ENCODE data around the gene SPSB1.

DNA sequence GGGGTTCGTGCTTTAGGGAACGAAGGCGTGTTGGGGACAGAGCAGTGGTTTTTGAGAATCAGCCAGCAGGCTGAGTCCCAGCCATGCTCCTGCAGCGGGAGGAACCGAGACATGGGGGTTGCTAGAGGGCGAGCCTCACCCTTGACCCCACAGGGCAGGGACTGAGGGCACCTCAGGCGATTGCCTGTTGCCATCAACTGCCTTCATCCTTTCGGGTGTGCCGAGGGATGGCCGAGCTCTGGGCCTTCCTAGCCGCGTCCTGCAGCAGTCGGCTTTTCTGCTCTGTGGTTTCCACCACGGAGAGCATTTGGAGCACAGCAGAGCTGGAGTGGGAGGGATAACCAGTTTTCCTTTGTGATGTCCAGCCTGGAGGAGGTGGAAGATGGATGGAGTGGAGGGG lies 13.3 kb downstream of the SPSB1 start:
- TF ChIP-seq POLR2AphosphoS5 (IDR thresholded peaks at IDR 0.05; ENCODE audit: low read depth, low read length) (no peak), TAF1 (IDR thresholded peaks at IDR 0.05; ENCODE audit: low read depth, low read length) (no peak), POLR2A (IDR thresholded peaks at IDR 0.05; ENCODE audit: low read depth, low read length) (no peak)

Measured in GM12891 (cell line).